GM19452 (cell line): ENCODE data around the gene SLCO3A1.
"Not testable (repeated sequence)": the region's sequence is repeated elsewhere in the genome, so short reads cannot be mapped to it uniquely, and the experiment has no call there.

Experiments
- ATAC-seq: cut with Tn5 transposase; IDR thresholded peaks from one replicate; pipeline ENCODE4 v1.9.1; 2021; ENCODE audit not compliant: unreplicated experiment

SLCO3A1 gene

GRCh38 chr15:92059036-92059970 is 205.8 kb downstream of the SLCO3A1 start:
- no peak for ATAC-seq

- ATAC-seq: not testable (repeated sequence)
Measured at GRCh38 chr15:92059971-92060311, 206.4 kb downstream of the SLCO3A1 start.

- no peak for ATAC-seq
Measured at GRCh38 chr15:92061511-92062195, 208.1 kb downstream of the SLCO3A1 start.

GRCh38 chr15:92062505-92062904 is 209.0 kb downstream of the SLCO3A1 start:
- no peak for ATAC-seq

- ATAC-seq: peak; percentile 49
Measured at GRCh38 chr15:92068121-92068520, 214.6 kb downstream of the SLCO3A1 start.

- ATAC-seq: peak; percentile 44
Measured at GRCh38 chr15:92069308-92070250, 216.1 kb downstream of the SLCO3A1 start.

- ATAC-seq: not testable (repeated sequence)
Measured at GRCh38 chr15:92070251-92070650, 216.7 kb downstream of the SLCO3A1 start.

- ATAC-seq: no peak
Measured at GRCh38 chr15:92071045-92071634, 217.6 kb downstream of the SLCO3A1 start.

GRCh38 chr15:92073044-92073785 is 219.7 kb downstream of the SLCO3A1 start:
- no peak for ATAC-seq

- ATAC-seq: no peak
Measured at GRCh38 chr15:92074101-92074500, 220.6 kb downstream of the SLCO3A1 start.

- no peak for ATAC-seq
Measured at GRCh38 chr15:92074646-92075045, 221.1 kb downstream of the SLCO3A1 start.

- no peak for ATAC-seq
Measured at GRCh38 chr15:92075764-92076163, 222.3 kb downstream of the SLCO3A1 start.

- no peak for ATAC-seq
Measured at GRCh38 chr15:92076541-92076940, 223.0 kb downstream of the SLCO3A1 start.

- peak; percentile 75 for ATAC-seq
Measured at GRCh38 chr15:92077353-92078085, 224.0 kb downstream of the SLCO3A1 start.

- ATAC-seq: no peak
Measured at GRCh38 chr15:92078270-92078669, 224.8 kb downstream of the SLCO3A1 start.

- no peak for ATAC-seq
Measured at GRCh38 chr15:92079047-92079446, 225.5 kb downstream of the SLCO3A1 start.

- ATAC-seq: no peak
Measured at GRCh38 chr15:92079647-92080255, 226.2 kb downstream of the SLCO3A1 start.

GRCh38 chr15:92082006-92082843 is 228.7 kb downstream of the SLCO3A1 start:
- ATAC-seq: peak; percentile 51
